ENCODE results near the gene BCL2L2. TPM values are rescaled to one million over a fixed set of nuclear protein-coding genes. Genes with fewer than 3 reads are reported as not detected.

BCL2L2 gene
- total and polyA plus RNA-seq, 9 of the 15 experiments (the other 6 are each of a cell fraction or from before 2014, with no cell fraction given) = 2.6 to 32.5 (median 14.7) TPM

GRCh38 chr14:23320584-23321571 is 14.2 kb downstream of the BCL2L2 start, which contains the start of gene PABPN1 (continued):
- TF ChIP-seq, protein P1, sequence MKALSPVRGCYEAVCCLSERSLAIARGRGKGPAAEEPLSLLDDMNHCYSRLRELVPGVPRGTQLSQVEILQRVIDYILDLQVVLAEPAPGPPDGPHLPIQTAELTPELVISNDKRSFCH (CRISPR knock-in tag; IDR thresholded peaks at IDR 0.05) = no peak
- TF ChIP-seq, protein P1 (tag; IDR thresholded peaks at IDR 0.05) = peak; percentile 88; the same call in 1 of the 2 replicates
- TF ChIP-seq, protein P2, sequence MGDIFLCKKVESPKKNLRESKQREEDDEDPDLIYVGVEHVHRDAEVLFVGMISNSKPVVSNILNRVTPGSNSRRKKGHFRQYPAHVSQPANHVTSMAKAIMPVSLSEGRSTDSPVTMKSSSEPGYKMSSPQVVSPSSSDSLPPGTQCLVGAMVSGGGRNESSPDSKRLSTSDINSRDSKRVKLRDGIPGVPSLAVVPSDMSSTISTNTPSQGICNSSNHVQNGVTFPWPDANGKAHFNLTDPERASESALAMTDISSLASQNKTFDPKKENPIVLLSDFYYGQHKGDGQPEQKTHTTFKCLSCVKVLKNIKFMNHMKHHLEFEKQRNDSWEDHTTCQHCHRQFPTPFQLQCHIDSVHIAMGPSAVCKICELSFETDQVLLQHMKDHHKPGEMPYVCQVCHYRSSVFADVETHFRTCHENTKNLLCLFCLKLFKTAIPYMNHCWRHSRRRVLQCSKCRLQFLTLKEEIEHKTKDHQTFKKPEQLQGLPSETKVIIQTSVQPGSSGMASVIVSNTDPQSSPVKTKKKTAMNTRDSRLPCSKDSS (IDR thresholded peaks at IDR 0.05; ENCODE audit: low read depth, partially characterized antibody) = no peak
- no peak for TF ChIP-seq ZNF274 (IDR thresholded peaks at IDR 0.05; ENCODE audit: borderline replicate concordance, low read depth, low read length)
- no peak for TF ChIP-seq CBFB (CRISPR knock-in tag; IDR thresholded peaks at IDR 0.05)
- TF ChIP-seq VEZF1 (CRISPR knock-in tag; IDR thresholded peaks at IDR 0.05) = peak; percentile 90
- TF ChIP-seq GATAD2B (IDR thresholded peaks at IDR 0.05; ENCODE audit: borderline replicate concordance) = no peak
- no peak for TF ChIP-seq ZNF23 (CRISPR knock-in tag; IDR thresholded peaks at IDR 0.05)
- TF ChIP-seq ZNF311 (CRISPR knock-in tag; IDR thresholded peaks at IDR 0.05) = 0 out of 2 replicates have a peak, but pooled peaks have one; percentile 34
- TF ChIP-seq, protein P3, sequence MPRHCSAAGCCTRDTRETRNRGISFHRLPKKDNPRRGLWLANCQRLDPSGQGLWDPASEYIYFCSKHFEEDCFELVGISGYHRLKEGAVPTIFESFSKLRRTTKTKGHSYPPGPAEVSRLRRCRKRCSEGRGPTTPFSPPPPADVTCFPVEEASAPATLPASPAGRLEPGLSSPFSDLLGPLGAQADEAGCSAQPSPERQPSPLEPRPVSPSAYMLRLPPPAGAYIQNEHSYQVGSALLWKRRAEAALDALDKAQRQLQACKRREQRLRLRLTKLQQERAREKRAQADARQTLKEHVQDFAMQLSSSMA (CRISPR knock-in tag; IDR thresholded peaks at IDR 0.05) = peak; percentile 15; the same call in 1 of the 2 replicates
- TF ChIP-seq, protein P4, sequence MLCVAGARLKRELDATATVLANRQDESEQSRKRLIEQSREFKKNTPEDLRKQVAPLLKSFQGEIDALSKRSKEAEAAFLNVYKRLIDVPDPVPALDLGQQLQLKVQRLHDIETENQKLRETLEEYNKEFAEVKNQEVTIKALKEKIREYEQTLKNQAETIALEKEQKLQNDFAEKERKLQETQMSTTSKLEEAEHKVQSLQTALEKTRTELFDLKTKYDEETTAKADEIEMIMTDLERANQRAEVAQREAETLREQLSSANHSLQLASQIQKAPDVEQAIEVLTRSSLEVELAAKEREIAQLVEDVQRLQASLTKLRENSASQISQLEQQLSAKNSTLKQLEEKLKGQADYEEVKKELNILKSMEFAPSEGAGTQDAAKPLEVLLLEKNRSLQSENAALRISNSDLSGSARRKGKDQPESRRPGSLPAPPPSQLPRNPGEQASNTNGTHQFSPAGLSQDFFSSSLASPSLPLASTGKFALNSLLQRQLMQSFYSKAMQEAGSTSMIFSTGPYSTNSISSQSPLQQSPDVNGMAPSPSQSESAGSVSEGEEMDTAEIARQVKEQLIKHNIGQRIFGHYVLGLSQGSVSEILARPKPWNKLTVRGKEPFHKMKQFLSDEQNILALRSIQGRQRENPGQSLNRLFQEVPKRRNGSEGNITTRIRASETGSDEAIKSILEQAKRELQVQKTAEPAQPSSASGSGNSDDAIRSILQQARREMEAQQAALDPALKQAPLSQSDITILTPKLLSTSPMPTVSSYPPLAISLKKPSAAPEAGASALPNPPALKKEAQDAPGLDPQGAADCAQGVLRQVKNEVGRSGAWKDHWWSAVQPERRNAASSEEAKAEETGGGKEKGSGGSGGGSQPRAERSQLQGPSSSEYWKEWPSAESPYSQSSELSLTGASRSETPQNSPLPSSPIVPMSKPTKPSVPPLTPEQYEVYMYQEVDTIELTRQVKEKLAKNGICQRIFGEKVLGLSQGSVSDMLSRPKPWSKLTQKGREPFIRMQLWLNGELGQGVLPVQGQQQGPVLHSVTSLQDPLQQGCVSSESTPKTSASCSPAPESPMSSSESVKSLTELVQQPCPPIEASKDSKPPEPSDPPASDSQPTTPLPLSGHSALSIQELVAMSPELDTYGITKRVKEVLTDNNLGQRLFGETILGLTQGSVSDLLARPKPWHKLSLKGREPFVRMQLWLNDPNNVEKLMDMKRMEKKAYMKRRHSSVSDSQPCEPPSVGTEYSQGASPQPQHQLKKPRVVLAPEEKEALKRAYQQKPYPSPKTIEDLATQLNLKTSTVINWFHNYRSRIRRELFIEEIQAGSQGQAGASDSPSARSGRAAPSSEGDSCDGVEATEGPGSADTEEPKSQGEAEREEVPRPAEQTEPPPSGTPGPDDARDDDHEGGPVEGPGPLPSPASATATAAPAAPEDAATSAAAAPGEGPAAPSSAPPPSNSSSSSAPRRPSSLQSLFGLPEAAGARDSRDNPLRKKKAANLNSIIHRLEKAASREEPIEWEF (CRISPR knock-in tag; IDR thresholded peaks at IDR 0.05) = no peak
- peak; percentile 67 for TF ChIP-seq KDM5B (IDR thresholded peaks at IDR 0.05; ENCODE audit: insufficient replicate concordance, low read depth, low read length)
- TF ChIP-seq CREB3 (tag; conservative IDR thresholded peaks at IDR 0.05; ENCODE audit: low read depth) = 0 out of 2 replicates have a peak, but pooled peaks have one; percentile 51
- TF ChIP-seq CBX5 (IDR thresholded peaks at IDR 0.05; ENCODE audit: borderline replicate concordance, low read depth) = no peak
- peak; percentile 78 for TF ChIP-seq RBFOX2 (IDR thresholded peaks at IDR 0.05; ENCODE audit: low read depth, low read length)

Measured in K562 (cell line).